ENCODE data around the gene PCBD2.

Gene PCBD2

DNA sequence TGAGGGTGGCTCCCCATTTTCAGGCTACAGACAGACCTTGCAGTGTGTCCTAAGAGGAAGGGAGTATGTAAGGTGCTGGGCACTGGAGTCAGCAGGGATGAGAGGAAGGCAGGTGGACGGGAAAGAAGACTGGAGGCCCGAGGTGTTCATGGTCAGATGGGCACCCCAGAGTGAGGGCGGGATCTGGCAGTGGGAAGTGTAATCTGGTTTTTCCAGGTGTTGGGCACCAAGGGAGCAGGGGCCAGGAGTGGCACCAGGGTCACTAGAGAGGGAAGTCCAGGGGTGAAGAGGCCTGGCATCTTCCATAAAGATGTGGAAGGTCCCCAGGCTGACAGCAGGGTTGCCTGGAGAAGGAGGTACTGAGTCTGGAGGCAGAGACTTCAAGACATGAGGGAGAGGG, 99.4 kb downstream of the PCBD2 start:
- no peak overlapping the region for H3K4me3 Mint-ChIP-seq
- no peak overlapping the region for H3K27ac Mint-ChIP-seq
- H3K4me1 Mint-ChIP-seq, result no peaks in the 10 kb centered on the region
- no peaks in the 10 kb centered on the region for H3K9me3 Mint-ChIP-seq
- peaks cover 10% of the 10 kb centered on the region for H3K36me3 Mint-ChIP-seq
- no peaks in the 10 kb centered on the region for H3K27me3 Mint-ChIP-seq

DNA sequence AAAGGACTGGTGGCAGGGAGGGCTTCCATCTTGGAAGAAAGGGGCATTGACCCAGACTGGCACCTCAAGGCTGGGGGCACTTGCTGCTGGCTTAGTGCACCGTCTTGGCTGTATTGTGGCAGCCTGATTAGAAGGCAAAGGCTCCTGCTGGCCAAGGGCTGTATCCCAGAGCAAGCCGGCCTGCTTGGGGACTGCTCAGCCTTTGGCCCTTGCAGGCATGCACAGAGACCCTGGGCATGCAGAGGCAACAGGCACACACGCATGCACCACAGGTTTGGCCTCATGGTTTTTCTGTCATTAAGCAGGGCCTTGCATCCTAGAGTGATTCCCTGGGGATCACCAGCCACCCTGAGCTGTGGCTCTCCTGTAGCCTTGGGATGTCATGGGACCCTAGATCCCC, 100.1 kb downstream of the PCBD2 start:
- Mint-ChIP-seq H3K36me3 (peaks cover 9% of the 10 kb centered on the region), H3K27ac (no peak overlapping the region), H3K4me1 (no peaks in the 10 kb centered on the region), H3K27me3 (no peaks in the 10 kb centered on the region), H3K4me3 (no peak overlapping the region), H3K9me3 (no peaks in the 10 kb centered on the region)

DNA sequence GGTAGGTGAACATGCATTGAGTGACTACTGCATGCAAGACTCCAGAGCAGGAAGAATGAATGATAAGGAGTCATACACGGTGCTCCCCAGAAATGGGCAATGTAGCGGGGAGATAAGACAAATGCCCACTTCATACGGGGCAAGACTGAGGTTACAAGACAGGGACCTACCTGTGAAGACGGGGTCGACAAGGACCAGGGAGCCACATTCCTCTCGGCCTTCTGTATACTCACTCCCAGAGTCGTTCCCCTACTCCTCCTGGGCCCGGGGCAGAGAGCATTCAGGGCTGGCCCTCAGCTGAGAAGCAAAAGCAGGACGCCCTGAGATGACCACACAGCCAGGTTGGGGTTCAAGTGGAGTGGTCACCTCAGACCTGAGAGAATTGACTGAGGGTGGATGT, 102.4 kb downstream of the PCBD2 start:
- H3K4me3 Mint-ChIP-seq, result no peak overlapping the region
- H3K36me3 Mint-ChIP-seq, result peaks cover 6% of the 10 kb centered on the region
- no peak overlapping the region for H3K27ac Mint-ChIP-seq
- no peaks in the 10 kb centered on the region for H3K4me1 Mint-ChIP-seq
- H3K27me3 Mint-ChIP-seq, result no peaks in the 10 kb centered on the region
- H3K9me3 Mint-ChIP-seq, result no peaks in the 10 kb centered on the region

DNA sequence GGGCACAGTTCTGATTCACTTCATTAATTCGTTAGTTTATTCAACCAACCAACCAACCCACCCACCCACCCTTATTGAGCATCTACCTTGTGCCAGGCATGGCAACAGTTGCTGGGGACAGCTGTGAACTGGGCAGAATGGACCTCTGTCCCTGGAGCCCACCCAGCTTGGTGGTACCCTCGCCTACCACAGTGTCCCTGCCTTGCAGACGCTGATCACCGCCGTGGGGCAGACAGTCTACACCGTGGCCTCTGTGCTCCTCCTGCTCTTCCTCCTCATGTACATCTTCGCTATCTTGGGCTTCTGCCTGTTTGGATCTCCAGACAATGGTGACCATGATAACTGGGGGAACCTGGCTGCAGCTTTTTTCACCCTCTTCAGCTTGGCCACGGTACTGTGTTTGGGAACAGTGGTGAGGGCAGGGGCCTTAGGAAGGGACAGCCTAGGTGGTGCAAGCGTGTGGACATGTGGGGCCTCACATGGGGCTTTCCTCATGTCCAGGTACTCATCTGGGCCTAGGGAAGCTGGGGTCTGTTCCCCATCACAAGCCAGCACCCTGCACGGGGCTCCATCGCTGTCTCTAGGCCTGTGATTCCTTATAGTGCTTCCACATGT, 102.9 kb downstream of the PCBD2 start:
- Mint-ChIP-seq H3K27ac (no peak overlapping the region), H3K4me1 (no peaks in the 10 kb centered on the region), H3K36me3 (peaks cover 2% of the 10 kb centered on the region), H3K9me3 (no peaks in the 10 kb centered on the region), H3K27me3 (no peaks in the 10 kb centered on the region), H3K4me3 (no peak overlapping the region)

DNA sequence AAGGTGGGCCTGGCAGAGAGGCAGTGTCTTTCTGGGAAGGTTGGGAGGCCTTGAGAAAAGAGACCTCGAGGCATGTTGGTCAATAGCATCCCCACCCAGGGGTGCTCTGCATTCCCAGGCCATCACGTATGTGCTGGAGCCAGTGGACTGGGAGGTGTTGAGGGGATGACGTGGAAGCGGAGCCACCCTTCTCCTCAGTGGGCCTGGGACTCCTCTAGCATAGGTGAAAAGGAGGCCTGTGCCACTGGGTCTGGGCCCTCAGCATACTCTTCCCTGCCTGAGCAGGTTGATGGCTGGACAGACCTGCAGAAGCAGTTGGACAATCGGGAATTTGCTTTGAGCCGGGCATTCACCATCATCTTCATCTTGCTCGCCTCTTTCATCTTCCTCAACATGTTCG, 103.6 kb downstream of the PCBD2 start:
- Mint-ChIP-seq H3K27ac (no peak overlapping the region), H3K4me3 (no peak overlapping the region)

DNA sequence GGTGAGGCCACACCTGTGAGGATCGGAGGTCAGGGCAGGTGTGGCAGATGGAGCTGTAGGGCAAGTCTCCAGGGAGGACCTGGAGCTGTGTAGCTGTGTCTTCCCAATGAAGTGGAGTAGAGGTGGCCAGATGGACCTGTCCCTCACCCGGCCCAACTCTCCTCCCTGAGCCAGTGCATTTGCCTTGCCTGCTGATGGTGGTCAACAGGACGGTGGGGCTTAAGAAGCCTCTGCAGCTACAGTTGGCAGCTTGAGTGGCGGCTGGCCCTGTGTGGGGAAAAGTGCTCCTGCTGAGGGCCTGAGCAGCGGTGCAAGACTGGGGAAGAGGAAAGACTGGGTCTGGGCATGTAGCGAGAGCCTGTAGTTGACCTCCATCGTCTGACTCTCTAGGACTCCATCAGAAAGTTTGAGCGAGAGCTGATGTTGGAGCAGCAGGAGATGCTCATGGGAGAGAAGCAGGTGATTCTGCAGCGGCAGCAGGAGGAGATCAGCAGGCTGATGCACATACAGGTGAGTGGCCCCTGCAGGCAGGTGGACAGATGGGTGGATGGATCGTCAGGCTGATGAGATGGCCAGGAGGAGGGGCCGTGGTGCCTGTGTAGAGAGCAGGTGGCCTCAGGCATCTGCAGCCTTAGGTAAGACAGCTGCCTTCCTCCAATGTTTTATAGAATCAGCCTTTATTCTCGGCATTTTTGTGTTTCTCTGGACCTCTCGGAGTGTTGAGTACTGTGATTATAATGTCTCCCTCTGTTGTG, 104.2 kb downstream of the PCBD2 start:
- no peaks in the 10 kb centered on the region for H3K9me3 Mint-ChIP-seq
- H3K4me1 Mint-ChIP-seq, result no peaks in the 10 kb centered on the region
- no peaks in the 10 kb centered on the region for H3K27me3 Mint-ChIP-seq

More for the DNA sequence above, 103.6 kb downstream of the PCBD2 start:
- H3K4me1 Mint-ChIP-seq, result no peaks in the 10 kb centered on the region
- peaks cover 1% of the 10 kb centered on the region for H3K36me3 Mint-ChIP-seq
- no peaks in the 10 kb centered on the region for H3K27me3 Mint-ChIP-seq
- no peaks in the 10 kb centered on the region for H3K9me3 Mint-ChIP-seq

DNA sequence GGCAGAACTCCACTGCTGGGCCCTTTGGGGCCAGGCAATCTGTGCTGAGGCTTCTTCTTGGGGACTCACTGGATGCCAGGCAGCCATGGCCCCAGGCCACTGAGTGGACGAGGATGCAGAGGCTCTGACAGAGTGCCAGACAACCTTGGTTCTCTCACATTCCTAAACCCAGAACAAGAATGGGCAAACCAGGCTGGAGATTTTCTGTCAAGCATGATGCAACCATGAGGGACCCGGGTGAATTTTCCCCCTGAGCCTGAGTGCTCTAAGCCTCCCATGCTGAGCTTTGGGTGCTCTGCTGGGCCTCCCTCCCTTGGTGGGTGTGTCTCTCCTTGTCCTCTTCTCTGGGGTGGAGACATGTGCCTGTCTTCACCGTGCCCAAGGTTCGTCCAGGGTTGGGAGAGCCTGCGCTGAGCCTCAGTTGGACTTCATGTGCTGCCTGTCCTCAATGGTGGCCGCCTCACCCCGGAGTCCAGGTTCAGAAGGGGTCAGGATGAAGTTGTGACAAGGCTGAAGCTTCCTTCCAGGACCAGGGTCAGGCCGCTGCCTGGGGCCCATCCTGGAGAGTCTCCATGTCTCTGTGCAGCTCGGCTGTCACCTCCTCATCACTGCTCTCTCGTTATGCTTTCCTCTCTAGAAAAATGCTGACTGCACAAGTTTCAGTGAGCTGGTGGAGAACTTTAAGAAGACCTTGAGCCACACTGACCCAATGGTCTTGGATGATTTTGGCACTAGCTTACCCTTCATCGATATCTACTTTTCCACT, 105.0 kb downstream of the PCBD2 start:
- Mint-ChIP-seq H3K36me3 (peaks cover 1% of the 10 kb centered on the region), H3K4me3 (no peak overlapping the region), H3K4me1 (no peaks in the 10 kb centered on the region), H3K27ac (no peak overlapping the region), H3K9me3 (no peaks in the 10 kb centered on the region), H3K27me3 (no peaks in the 10 kb centered on the region)

More for the DNA sequence above, 104.2 kb downstream of the PCBD2 start:
- Mint-ChIP-seq H3K36me3 (peaks cover 1% of the 10 kb centered on the region), H3K4me3 (no peak overlapping the region), H3K27ac (no peak overlapping the region)

DNA sequence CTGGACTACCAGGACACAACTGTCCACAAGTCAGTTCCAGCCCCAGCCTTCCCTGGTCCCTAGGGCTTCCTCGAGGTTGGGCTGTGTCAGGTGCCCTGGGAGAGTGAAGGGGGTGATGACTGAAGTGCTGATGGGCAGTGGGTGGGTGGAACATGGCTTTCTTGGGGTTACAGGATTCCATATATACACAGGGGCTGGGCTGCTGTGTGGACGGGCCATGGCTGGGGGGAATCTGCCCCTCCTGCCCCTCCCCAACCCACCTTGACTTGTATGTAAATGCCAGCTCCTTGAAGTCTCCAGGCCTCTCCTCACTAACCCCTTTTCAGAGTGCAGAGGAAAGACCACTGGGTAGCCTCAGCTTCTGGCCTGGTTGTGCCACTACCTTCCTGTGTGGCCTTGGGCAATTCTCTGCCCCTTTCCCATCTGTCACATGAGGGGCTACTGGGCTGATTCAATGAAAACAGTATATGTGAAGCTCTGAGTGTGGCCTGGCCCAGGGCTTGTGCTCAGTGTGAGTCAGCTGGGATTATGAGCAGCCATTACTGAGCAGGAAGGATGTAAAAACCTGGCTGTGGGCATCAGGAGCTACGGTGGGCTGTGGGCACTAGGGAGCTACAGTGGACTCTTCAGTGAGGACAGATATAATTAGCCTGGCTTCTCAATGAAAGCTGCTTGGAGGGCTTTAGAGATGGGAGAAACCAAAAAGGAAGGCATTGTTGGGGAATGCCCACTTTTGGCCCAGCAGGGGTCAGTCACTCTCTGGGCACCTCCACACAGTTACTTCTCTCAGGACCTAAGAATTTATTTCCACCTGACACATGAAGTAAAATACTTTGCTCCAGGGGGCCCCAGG, 105.8 kb downstream of the PCBD2 start:
- H3K27ac Mint-ChIP-seq, result no peak overlapping the region
- peaks cover 1% of the 10 kb centered on the region for H3K36me3 Mint-ChIP-seq
- H3K4me1 Mint-ChIP-seq, result no peaks in the 10 kb centered on the region
- no peaks in the 10 kb centered on the region for H3K27me3 Mint-ChIP-seq
- H3K4me3 Mint-ChIP-seq, result no peak overlapping the region
- no peaks in the 10 kb centered on the region for H3K9me3 Mint-ChIP-seq

DNA sequence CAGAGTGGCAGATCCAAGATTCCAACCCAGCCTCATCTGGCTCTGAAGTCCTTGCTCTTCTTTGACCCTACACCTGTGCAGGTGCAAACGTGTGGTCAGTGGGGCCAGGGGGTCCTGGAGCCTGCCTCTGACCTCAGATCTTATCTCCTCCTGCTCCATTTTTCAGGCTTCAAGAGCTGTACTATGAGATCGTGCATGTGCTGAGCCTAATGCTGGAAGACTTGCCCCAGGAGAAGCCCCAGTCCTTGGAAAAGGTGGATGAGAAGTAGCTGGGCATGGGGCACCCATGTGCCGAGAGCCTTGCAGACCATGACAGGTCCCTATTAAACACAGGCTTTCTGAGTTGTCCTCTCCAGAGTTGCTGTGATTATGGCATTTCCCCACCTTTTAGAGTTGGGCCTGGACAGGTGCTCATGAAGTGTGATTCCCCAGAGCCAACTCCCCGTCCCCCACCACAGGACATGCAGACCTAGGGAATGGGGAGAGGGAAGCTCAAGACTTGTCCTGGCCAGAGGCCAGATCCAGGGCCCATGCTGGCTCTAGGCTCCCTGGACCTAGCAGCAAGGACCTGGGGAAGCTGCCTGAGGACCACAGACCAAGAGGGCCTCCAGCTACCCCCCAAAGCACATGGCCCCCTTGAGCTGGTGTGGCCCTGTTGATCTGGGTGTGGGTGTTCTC, 106.6 kb downstream of the PCBD2 start:
- peaks cover 1% of the 10 kb centered on the region for H3K36me3 Mint-ChIP-seq
- no peaks in the 10 kb centered on the region for H3K4me1 Mint-ChIP-seq
- H3K4me3 Mint-ChIP-seq, result no peak overlapping the region
- no peaks in the 10 kb centered on the region for H3K27me3 Mint-ChIP-seq
- H3K9me3 Mint-ChIP-seq, result no peaks in the 10 kb centered on the region
- no peak overlapping the region for H3K27ac Mint-ChIP-seq

DNA sequence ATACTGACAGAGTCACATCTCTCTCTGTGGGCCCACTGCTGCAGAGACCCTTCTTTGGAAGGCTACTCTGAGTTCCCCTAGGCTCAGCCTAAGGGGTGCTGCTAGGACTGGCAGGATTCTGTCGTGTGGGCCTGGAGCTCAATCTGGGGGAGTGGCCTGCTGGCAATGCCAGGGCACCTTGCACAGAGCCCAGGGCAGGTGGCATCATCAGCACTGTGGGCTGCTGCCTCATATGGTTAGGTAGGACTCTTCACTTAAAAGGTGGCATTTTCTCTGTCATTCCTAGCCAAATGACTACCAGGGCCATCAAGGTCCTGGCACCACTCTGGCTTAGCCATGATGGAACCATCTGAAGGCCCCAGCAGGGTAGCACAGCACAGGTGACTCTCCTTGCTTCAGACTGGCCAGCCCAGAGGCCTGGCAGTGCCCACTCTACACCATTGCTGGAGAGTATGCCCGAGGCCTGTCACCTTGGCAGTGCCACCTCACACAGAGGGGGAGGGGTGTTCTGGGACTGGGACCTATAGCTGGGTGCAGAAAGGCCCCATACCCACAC, 107.2 kb downstream of the PCBD2 start:
- Mint-ChIP-seq H3K4me3 (no peak overlapping the region), H3K4me1 (no peaks in the 10 kb centered on the region), H3K36me3 (peaks cover 1% of the 10 kb centered on the region), H3K9me3 (no peaks in the 10 kb centered on the region), H3K27ac (no peak overlapping the region), H3K27me3 (no peaks in the 10 kb centered on the region)
